Measurements from ENCODE around the gene GPD1. TPM values are rescaled to one million over a fixed set of nuclear protein-coding genes. Genes with fewer than 3 reads are reported as not detected.

GPD1 gene
- total and polyA plus RNA-seq, 4 experiments from 2014 or later = 1.1 to 2.0 TPM; not detected in 2

GRCh38 chr12:50090391-50090790 is 13.4 kb upstream of the GPD1 start:
- ChIA-PET POLR2A (ENCODE audit: partially characterized antibody) (interaction anchor here (1.6 to 1.8 kb wide), 2 partner anchors 22 to 77 kb away, joined by 5 to 7 read pairs; partner anchors contain the start of genes CERS5 and COX14), CTCF (ENCODE audit: partially characterized antibody) (interaction anchor here (0.6 to 16.2 kb wide), 6 partner anchors 13 to 99 kb away, joined by 3 to 316 read pairs (median 15); partner anchors contain the start of genes CERS5, COX14 and GPD1)
- H3K27me3 Mint-ChIP-seq = no peaks in the 10 kb centered on the region
- peaks cover 42 to 76% of the 10 kb centered on the region in 2 donors for H3K36me3 Mint-ChIP-seq
- no peak overlapping the region for H3K4me3 Mint-ChIP-seq
- H3K4me3 ChIP-seq (ENCODE audit: low read length in 2 of 2) = no peak overlapping the region
- no peaks in the 10 kb centered on the region for H3K9me3 ChIP-seq (ENCODE audit: control insufficient read depth in 1 of 2, low read length in 2 of 2)
- H3K4me1 Mint-ChIP-seq = peaks cover 12 to 20% (median 17%) of the 10 kb centered on the region in 4 donors
- H3K27me3 ChIP-seq (ENCODE audit: insufficient read depth, low read length) = no peaks in the 10 kb centered on the region
- H3K4me1 ChIP-seq (ENCODE audit: insufficient read depth, low read length) = peaks cover 21% of the 10 kb centered on the region
- no peak for DNase-seq
- intact Hi-C loops (cut with micrococcal nuclease) = no loop called here
- no peak overlapping the region for H3K27ac ChIP-seq (ENCODE audit: low read depth, low read length)
- no peaks in the 10 kb centered on the region for H3K9me3 Mint-ChIP-seq
- H3K27ac Mint-ChIP-seq = no peak overlapping the region
- H3K36me3 ChIP-seq (ENCODE audit: insufficient read depth, low read length) = peaks cover 57% of the 10 kb centered on the region

DNA sequence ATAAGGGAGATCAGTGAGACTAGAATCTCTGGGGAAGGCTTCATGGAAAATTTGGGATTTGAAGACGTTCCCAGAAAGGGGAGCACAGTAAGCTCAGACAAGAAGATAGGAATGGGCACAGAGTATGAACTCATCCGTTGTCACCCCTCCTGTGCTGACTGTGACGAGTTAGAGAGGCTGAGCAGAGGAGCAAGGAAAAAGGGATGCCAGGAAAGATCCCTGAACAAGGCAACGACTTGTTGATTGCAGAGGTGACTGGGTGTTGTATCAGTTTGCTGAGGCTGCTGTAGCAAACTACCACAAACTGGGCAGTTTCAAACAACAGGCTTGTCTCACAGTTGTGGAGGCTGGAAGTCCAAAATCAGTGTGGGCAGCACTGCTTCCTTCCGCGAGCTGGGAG is 5.9 kb upstream of the GPD1 start:
- POLR2A ChIA-PET (ENCODE audit: partially characterized antibody) = no interaction called here

GRCh38 chr12:50099302-50100008 is 4.4 kb upstream of the GPD1 start:
- CTCF ChIA-PET (ENCODE audit: partially characterized antibody) = interaction anchor here (1.0 to 5.5 kb wide), 2 partner anchors 9 to 12 kb away, joined by 3 to 34 read pairs; partner anchors contain the start of gene COX14
- H3K36me3 ChIP-seq (ENCODE audit: insufficient read depth, low read length) = peaks cover 60% of the 10 kb centered on the region
- peak overlapping the region in 2 of 7 donors; percentile 48 to 63 for H3K27ac Mint-ChIP-seq
- H3K9me3 ChIP-seq (ENCODE audit: control insufficient read depth in 1 of 2, low read length in 2 of 2) = no peaks in the 10 kb centered on the region
- H3K4me1 ChIP-seq (ENCODE audit: insufficient read depth, low read length) = no peaks in the 10 kb centered on the region
- no peaks in the 10 kb centered on the region for H3K27me3 ChIP-seq (ENCODE audit: insufficient read depth, low read length)
- H3K36me3 Mint-ChIP-seq = peaks cover 48 to 71% of the 10 kb centered on the region in 2 donors
- intact Hi-C loops (cut with micrococcal nuclease) = no loop called here
- no peak for DNase-seq
- no peak overlapping the region for H3K27ac ChIP-seq (ENCODE audit: low read depth, low read length)
- no peak overlapping the region for H3K4me3 ChIP-seq (ENCODE audit: low read length in 2 of 2)
- no peak overlapping the region for H3K4me3 Mint-ChIP-seq
- no peaks in the 10 kb centered on the region for H3K9me3 Mint-ChIP-seq
- POLR2A ChIA-PET (ENCODE audit: partially characterized antibody) = interaction anchor here (1.6 kb wide), 1 partner anchor 12 kb away, joined by 3 read pairs; no protein-coding TSS in a partner anchor
- H3K4me1 Mint-ChIP-seq = peaks cover 0 to 1% (median 0%) of the 10 kb centered on the region in 4 donors
- H3K27me3 Mint-ChIP-seq = no peaks in the 10 kb centered on the region

More for the DNA sequence above, 5.9 kb upstream of the GPD1 start:
- CTCF ChIA-PET (ENCODE audit: partially characterized antibody) = interaction anchor here (1.4 to 16.2 kb wide), 4 partner anchors 10 to 27 kb away, joined by 4 to 316 read pairs (median 10); partner anchors contain the start of genes COX14, GPD1 and SMARCD1
- Mint-ChIP-seq H3K27me3 (no peaks in the 10 kb centered on the region), H3K27ac (peak overlapping the region in 1 of 7 donors; percentile 42), H3K4me3 (no peak overlapping the region), H3K36me3 (peaks cover 52 to 81% of the 10 kb centered on the region in 2 donors), H3K9me3 (no peaks in the 10 kb centered on the region), H3K4me1 (peaks cover 0 to 1% (median 0%) of the 10 kb centered on the region in 4 donors)
- Histone ChIP-seq H3K4me1 (ENCODE audit: insufficient read depth, low read length) (no peaks in the 10 kb centered on the region), H3K36me3 (ENCODE audit: insufficient read depth, low read length) (peaks cover 67% of the 10 kb centered on the region), H3K4me3 (ENCODE audit: low read length in 2 of 2) (no peak overlapping the region), H3K9me3 (ENCODE audit: control insufficient read depth in 1 of 2, low read length in 2 of 2) (no peaks in the 10 kb centered on the region), H3K27me3 (ENCODE audit: insufficient read depth, low read length) (no peaks in the 10 kb centered on the region), H3K27ac (ENCODE audit: low read depth, low read length) (no peak overlapping the region)
- DNase-seq = no peak
- intact Hi-C loops (cut with micrococcal nuclease) = no loop called here

DNA sequence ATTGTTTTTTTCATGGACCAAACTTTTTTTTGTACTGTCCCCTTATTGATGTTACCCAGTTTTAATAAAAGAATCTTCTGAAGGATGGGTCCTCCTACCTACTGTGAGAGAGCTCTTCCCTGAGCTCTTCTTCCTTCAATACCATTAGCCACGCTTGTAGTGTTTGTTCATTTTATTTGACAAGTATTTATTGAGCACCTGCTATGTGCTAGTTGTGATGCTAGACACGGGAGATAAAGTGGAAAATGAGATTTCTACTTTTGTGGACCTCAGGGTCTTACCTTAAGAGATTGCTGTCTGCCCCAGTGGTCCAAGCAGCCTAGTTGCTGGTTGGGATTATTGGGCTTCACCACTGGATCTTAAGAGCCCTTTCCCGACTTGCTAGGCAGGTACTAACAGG is 3.2 kb upstream of the GPD1 start:
- Mint-ChIP-seq H3K36me3 (peaks cover 40 to 60% of the 10 kb centered on the region in 2 donors), H3K27me3 (no peaks in the 10 kb centered on the region), H3K4me1 (no peaks in the 10 kb centered on the region), H3K9me3 (no peaks in the 10 kb centered on the region), H3K27ac (no peak overlapping the region), H3K4me3 (no peak overlapping the region)
- Histone ChIP-seq H3K27ac (ENCODE audit: low read depth, low read length) (no peak overlapping the region), H3K4me3 (ENCODE audit: low read length in 2 of 2) (no peak overlapping the region), H3K9me3 (ENCODE audit: control insufficient read depth in 1 of 2, low read length in 2 of 2) (no peaks in the 10 kb centered on the region), H3K4me1 (ENCODE audit: insufficient read depth, low read length) (no peaks in the 10 kb centered on the region), H3K36me3 (ENCODE audit: insufficient read depth, low read length) (peaks cover 49% of the 10 kb centered on the region), H3K27me3 (ENCODE audit: insufficient read depth, low read length) (no peaks in the 10 kb centered on the region)
- DNase-seq = no peak
- CTCF ChIA-PET (ENCODE audit: partially characterized antibody) = interaction anchor here (0.9 to 5.5 kb wide), 3 partner anchors 11 to 30 kb away, joined by 3 to 34 read pairs (median 5); partner anchors contain the start of gene COX14
- intact Hi-C loops (cut with micrococcal nuclease) = no loop called here
- POLR2A ChIA-PET (ENCODE audit: partially characterized antibody) = interaction anchor here (0.6 to 1.6 kb wide), 2 partner anchors 11 to 24 kb away, joined by 3 read pairs; no protein-coding TSS in a partner anchor

- Mint-ChIP-seq H3K9me3 (no peaks in the 10 kb centered on the region), H3K36me3 (peaks cover 29 to 49% of the 10 kb centered on the region in 2 donors), H3K27ac (peak overlapping the region in 1 of 7 donors; percentile 74), H3K4me3 (no peak overlapping the region), H3K4me1 (no peaks in the 10 kb centered on the region), H3K27me3 (no peaks in the 10 kb centered on the region)
- no peak for DNase-seq
- no peaks in the 10 kb centered on the region for H3K27me3 ChIP-seq (ENCODE audit: insufficient read depth, low read length)
- H3K4me3 ChIP-seq (ENCODE audit: low read length in 2 of 2) = no peak overlapping the region
- no peak overlapping the region for H3K27ac ChIP-seq (ENCODE audit: low read depth, low read length)
- no peaks in the 10 kb centered on the region for H3K4me1 ChIP-seq (ENCODE audit: insufficient read depth, low read length)
- no peaks in the 10 kb centered on the region for H3K9me3 ChIP-seq (ENCODE audit: control insufficient read depth in 1 of 2, low read length in 2 of 2)
- CTCF ChIA-PET (ENCODE audit: partially characterized antibody) = interaction anchor here (0.7 to 16.0 kb wide), 4 partner anchors 10 to 776 kb away, joined by 3 to 316 read pairs (median 20); partner anchors contain the start of genes COX14 and SMARCD1
- POLR2A ChIA-PET (ENCODE audit: partially characterized antibody) = interaction anchor here (0.7 to 1.9 kb wide), 2 partner anchors 10 to 59 kb away, joined by 3 to 13 read pairs; partner anchors contain the start of gene COX14
- intact Hi-C loops (cut with micrococcal nuclease) = no loop called here
- peaks cover 38% of the 10 kb centered on the region for H3K36me3 ChIP-seq (ENCODE audit: insufficient read depth, low read length)
Observed at GRCh38 chr12:50101663-50102062, 2.1 kb upstream of the GPD1 start.

GRCh38 chr12:50102131-50102531 is 1.7 kb upstream of the GPD1 start:
- ChIA-PET CTCF (ENCODE audit: partially characterized antibody) (interaction anchor here (1.6 to 16.0 kb wide), 3 partner anchors 9 to 32 kb away, joined by 5 to 316 read pairs (median 34); partner anchors contain the start of genes COX14 and SMARCD1), POLR2A (ENCODE audit: partially characterized antibody) (interaction anchor here (1.9 kb wide), 1 partner anchor 10 kb away, joined by 13 read pairs; the partner anchor contains the start of gene COX14)
- H3K27ac Mint-ChIP-seq = peak overlapping the region in 1 of 7 donors; percentile 23
- H3K27me3 ChIP-seq (ENCODE audit: insufficient read depth, low read length) = no peaks in the 10 kb centered on the region
- peaks cover 0 to under 1% of the 10 kb centered on the region in 2 donors for H3K27me3 Mint-ChIP-seq
- no peaks in the 10 kb centered on the region for H3K9me3 Mint-ChIP-seq
- peaks cover 26 to 44% of the 10 kb centered on the region in 2 donors for H3K36me3 Mint-ChIP-seq
- H3K9me3 ChIP-seq (ENCODE audit: control insufficient read depth in 1 of 2, low read length in 2 of 2) = no peaks in the 10 kb centered on the region
- H3K4me3 Mint-ChIP-seq = no peak overlapping the region
- no peak overlapping the region for H3K27ac ChIP-seq (ENCODE audit: low read depth, low read length)
- no peak overlapping the region for H3K4me3 ChIP-seq (ENCODE audit: low read length in 2 of 2)
- H3K4me1 ChIP-seq (ENCODE audit: insufficient read depth, low read length) = no peaks in the 10 kb centered on the region
- intact Hi-C loops (cut with micrococcal nuclease) = no loop called here
- no peaks in the 10 kb centered on the region for H3K4me1 Mint-ChIP-seq
- no peak for DNase-seq
- peaks cover 33% of the 10 kb centered on the region for H3K36me3 ChIP-seq (ENCODE audit: insufficient read depth, low read length)
